Muscle of back (tissue), 11 donors: ENCODE measurements around the gene CTSH. TPM values are rescaled to one million over a fixed set of nuclear protein-coding genes. Genes with fewer than 3 reads are reported as not detected.
"Not testable (repeated sequence)": the region's sequence is repeated elsewhere in the genome, so short reads cannot be mapped to it uniquely, and the experiment has no call there.

ENCODE experiments used
- DNase-seq, 3 donors: peaks; one replicate each; pipeline versions ENCODE4 v3.0.0 to v3.0.0-alpha.2; 2013
- polyA plus RNA-seq, 10 donors: library from polyadenylated mRNA; unstranded; fragments of 120-200 nt; gene quantifications; one replicate each; pipeline ENCODE4 v1.2.1, GENCODE V29; 2013; ENCODE audit not compliant: insufficient read length in 10 of 10

Gene CTSH
- polyA plus RNA-seq, 10 donors, result 17.7 to 38.0 (median 25.2) TPM

- peak in 1 of 3 donors; percentile 52 for DNase-seq
These were observed 1.2 kb downstream of the CTSH start for GRCh38 chr15:78943692-78944091.

DNA sequence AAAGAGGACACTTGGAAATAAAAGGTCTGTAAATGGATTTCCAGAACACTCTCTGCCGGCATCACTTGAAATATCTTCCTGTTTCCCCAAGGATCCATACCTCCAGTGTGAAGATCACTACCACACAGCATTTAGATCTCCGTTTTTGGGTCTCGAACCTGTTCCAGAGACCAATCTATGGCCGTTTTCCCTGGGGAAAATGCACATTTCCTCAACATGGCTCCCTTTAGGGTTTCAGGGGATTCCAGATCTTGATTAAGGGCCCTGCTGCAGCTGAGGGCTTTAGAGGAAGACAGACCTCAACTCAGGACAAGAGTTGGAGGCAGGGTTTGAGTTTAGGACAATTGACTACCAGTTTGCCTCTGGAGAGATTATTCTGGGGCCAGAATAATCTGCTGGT lies 2.1 kb downstream of the CTSH start:
- no peak for DNase-seq

DNA sequence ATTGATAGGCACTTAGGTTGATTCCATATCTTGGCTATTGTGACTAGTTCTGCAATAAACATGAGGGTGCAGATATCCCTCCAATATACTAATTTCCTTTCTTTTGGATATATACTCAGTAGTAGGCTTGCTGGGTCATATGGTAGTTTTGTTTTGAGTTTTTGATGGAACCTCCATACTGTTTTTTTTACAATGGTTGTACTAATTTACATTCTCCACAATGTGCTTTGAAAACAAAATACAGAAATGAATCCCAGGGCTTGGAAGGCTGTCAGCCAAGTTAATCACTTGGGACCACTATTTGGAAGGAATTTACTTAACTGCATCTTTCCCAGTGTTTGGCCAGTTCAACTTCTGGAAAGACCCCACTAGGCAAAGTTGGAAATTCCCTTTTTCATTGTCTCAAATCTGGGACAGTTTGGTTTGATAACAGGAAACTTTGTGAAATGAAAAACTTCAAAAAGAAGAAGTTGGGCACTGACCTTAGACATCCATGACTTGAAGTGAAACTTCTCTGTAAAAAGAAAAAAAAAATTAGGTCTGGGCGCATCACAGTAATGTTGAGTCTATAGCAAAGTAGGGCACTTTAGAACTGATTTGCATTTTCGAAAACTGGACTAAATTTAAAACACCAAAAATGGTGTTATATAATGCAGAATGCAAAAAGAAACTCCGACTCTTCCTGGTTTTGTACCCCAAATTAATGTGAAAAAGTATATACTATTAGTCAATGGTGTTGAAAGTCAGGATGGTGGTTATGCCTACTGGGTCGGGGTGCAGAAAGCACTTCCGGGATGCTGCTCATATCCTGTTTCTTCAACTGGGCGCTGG lies 6.0 kb downstream of the CTSH start:
- peak in 1 of 3 donors; percentile 52 for DNase-seq

DNA sequence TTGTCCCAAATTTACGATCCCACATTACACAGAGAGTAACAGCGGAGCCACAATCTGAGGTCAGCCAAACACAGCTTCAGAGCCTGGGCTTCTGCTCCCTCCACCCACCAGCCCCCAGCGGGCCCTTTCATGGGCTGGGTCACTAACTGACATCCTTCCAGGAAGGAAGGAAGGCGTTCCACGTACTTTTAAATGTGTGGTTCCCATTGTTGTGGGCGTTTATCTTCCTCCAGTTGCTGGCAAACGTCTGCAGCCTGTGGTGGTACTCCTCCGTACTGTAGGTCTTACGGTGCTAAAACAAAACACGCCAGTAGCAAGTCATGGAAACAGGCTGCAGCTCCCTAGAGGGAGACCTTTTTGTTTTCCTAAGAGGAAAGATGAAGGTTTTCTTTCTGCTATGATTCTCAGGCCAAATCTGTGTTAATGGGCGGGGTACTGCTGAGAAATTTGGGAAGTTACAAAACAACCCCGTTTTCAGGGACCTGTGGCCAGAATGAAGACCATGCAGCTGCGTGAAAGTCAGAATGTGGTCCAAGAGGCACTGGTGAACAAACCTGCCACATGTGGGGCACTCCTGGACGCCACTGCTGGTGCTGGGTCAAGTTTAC lies 7.6 kb downstream of the CTSH start:
- peak in 1 of 3 donors; percentile 69 for DNase-seq

DNA sequence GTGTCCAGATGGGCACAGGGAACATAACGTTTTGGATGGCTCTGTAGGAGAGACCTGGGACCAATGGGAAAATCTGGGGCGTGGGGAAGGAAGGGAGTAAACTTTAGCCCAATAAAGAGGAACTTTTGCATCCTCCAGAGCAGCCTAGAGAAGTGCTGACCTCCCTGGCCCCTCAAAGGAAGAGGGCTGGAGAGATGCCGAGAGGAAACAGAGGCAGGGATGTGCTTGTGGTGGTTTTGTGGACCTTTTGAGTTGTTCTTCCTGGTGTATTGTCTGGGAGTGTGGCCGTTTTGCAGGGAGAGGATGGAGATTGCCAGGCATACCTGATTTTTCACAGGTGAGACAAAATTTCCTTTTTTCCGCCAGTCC lies 10.2 kb downstream of the CTSH start:
- no peak for DNase-seq

DNA sequence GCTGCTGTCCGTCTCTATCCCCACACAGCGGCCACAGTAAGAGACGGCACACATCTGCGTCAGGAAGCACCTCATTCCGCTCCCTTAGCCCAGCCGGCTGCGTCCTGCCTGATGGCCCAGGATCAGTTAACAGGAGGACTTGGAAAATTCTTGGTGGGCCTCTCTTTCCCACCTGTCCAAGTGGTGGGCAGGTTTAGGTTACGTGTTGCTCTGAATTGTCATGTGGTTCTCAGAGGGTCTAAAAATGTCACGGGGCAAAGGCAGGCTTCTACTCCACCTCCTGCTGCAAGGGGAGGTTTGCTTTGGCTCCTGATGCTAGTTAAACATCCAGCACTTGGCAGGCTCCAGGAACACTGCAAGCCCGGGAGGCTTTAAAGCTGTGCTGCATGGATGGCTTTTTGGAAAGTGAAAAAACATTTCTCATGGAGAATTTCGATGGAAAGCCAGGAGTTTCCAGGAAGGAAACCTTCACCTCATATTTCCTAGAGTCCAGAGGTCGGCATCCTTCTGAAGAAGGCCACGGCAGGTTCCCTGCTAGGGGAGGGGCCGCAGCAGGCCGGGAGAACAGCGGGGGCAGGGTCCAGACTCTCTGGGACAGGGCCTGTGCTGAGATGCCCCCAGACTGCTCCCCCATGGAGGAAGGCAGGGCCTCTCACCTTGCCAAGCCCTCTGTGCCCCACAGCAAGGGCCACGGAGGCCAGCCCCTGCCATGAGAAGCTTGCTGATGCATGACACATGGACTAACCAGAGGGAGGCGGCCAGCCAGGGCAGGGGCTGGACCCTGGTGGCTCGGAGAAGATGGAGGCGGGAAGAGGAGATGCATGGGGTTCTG lies 10.8 kb downstream of the CTSH start:
- DNase-seq, result peak; percentile 67 to 95 (median 88)

DNA sequence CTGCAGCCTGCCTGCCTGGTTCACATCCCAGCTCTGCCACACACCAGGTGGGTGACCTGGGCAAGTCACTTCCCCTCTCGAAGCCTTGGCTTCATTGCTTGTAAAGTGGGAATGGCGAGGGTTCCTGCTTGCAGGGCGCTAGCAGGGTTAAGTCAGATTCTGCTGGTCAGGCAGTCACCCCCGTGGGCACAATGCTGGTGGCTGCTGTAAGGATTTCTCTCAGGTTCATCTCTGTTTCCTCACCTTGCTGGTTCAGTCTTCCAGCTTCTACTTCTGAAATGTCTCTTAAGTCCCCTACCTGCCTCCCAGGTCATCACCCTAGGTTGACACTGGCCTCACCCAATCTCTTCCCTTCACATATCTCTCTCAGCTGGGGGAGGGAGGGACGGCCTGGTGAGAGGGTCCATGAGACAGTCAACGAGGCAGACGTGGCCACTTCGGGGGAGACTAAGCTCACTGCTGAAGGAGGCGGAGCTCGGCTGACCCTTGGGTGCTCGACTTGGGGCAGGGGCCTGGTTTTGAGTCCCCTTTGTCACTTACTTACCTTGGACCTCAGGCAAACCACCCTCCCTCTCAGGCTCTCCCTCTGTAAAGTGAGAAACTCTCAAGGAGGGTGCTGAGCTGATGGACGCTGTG lies 11.5 kb downstream of the CTSH start:
- DNase-seq, result no peak

DNA sequence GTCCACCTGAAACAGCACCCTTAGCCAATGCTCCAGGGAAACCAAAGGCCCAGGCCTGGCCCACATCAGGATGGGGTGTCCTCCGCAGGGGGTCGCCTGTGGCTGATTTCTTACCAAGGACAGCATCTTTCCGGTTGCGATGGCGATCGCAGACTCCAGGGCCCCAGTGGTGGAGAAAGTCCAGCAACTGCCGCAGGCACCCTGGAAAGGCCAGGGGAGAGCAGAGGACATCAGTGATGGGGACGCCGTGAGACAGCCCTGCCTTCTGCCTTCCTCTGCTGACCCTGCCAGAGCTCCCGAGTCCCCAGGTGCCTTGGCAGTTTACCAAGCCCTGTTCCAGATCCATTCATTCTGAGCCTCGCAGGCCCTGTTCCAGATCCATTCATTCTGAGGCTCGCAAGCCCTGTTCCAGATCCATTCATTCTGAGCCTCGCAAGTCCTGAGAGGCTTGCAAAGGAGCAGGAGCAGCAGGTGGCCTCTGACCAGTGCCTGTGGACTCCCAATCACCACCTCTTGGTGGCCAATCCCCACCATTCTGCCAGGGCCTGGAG lies 12.5 kb downstream of the CTSH start:
- DNase-seq, result peak in 1 of 3 donors; percentile 52

GRCh38 chr15:78931439-78932257 lies 13.2 kb downstream of the CTSH start:
- DNase-seq, result peak in 1 of 3 donors; percentile 51

GRCh38 chr15:78930577-78931388 lies 14.1 kb downstream of the CTSH start:
- peak; percentile 49 to 82 (median 73) for DNase-seq

DNA sequence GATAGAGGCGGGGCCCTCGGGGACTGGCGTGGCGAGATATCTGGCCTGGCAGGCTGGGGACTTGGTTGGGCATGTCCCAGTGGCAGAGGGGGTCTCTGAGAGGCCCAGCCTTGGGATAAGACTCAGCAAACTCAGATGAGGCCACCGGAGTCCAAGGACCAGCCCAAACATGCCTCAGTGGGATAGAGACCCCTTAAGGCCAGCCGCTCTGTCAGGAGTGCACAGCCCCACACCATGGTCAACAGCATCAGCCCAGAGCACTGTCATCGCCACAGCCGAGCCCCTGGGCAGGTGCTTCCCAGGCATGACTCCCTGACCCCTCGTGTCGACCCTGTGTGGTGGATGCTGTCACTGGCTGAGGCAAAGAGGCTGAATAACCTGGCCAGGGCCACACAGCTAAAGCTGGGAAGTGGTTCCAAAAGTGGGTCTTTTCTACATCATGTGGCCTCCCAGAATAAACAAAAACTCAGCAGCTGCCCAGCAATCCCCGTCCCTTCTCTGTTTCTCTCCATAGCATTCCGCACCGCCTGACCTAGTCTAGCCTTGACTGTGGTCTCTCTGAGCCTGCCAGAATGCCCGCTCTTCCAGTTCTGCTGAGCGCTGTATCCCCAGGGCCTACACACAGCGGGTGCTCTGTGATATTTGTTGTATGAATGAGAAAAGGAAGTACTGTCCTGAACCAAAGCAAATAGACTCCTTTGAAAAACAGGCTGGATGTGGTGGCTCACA lies 15.1 kb downstream of the CTSH start:
- no peak for DNase-seq

DNA sequence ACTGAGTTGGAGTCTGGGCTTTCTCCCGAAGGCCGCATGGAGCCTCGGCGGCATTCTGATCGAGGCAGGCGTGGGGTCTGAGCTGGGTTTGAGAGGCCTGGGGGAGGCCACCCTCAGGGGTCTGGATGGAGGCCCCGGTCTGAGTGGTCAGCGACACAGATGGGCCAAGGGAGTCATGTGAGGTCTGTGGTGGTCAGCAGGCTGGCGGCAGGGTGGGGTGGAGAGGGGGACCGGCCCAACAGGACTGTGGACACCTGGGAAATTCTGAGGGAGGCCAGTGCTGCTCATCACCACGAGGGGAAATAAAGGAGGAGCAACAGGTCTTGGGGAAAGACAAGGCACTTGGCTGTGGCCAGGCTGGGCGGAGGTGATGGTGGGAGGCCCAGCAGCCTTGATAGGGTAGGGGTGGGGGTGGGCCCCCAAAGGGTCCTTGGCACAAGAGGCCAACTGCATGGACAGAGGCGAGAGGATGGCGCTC lies 16.2 kb downstream of the CTSH start:
- no peak for DNase-seq

- not testable (repeated sequence) for DNase-seq
These were observed 16.7 kb downstream of the CTSH start for GRCh38 chr15:78928176-78928575.

DNA sequence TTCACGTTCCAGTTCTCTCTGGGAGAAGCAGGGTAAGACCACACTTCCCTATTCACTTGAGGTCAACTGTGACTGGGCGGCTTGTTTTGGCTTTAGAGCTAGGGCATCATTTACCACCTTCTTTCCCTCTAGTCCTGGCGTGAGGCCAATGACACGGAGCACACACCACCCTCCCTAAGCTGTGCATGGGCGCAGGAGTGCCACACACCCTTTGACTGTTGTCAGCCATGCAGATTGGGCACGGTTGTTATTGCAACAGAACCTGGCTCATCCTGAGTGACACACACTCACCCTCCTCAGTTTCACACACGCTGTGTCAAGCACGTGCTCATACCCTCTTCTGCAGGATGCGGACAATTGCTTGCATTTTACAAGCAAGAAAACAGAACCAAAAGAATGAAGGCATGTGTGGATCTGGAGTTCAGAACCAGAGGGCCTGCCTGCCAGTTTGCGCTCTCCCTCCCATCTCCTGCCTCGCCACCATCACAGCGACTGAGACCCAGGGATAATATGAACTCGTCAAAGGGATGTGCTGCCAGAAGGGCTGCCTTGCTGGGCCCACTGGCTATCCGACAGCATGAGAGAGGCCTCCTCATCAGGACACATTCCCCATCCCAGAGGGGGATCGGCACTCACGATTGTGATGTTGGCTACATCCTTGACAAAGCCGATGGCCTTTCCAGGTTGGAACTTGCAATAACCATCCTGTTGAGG lies 17.6 kb downstream of the CTSH start:
- no peak for DNase-seq

- no peak for DNase-seq
These were observed 18.7 kb downstream of the CTSH start for GRCh38 chr15:78925956-78926743.

DNA sequence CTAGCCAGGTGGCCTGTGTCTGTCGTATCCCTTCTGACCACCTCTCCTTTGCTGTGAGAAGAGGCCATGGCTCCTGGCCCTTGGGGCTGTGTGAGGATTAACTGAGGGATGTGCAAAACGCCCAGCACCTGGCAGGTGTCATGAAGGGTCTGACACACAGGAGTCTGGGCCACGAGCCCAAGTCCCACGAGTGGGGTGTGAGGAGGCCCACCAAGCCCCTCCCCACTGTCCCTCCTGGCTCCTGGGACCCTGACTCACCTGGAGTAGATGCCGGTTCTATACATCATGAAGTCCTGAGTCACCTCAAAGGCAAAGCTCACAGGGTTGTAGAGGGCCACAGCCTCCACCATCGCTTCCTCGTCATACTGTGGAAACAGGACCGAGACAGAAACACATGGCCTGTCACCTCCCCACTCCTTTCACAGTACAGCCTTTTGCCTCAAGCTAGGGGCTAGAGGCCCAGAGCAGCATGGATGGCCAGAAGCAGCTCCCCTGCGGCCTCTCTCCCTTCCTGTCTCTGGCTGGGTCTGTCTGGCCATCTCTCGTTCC lies 19.7 kb downstream of the CTSH start:
- no peak for DNase-seq
